BLaER1 treated with 17β-estradiol and CSF1 and Interleukin-3, amounts not matched to agents 10 nM and 100 nM (cell line): ENCODE results near the gene SH2B2.
"Not testable (repeated sequence)": the region's sequence is repeated elsewhere in the genome, so short reads cannot be mapped to it uniquely, and the experiment has no call there.

Experiments
- H3K27ac ChIP-seq, 11 experiments: shearing (Covaris generic); formaldehyde crosslinking; 2 replicates each; pipeline ENCODE4 v1.8.1; 2022
- H3K27me3 ChIP-seq, 11 experiments: shearing (Covaris generic); formaldehyde crosslinking; 2 replicates each; pipeline ENCODE4 v1.8.1; 2022
- H3K36me3 ChIP-seq, 11 experiments: shearing (Covaris generic); formaldehyde crosslinking; 2 replicates each; pipeline ENCODE4 v1.8.1; 2022
- H3K4me1 ChIP-seq, 10 experiments: shearing (Covaris generic); formaldehyde crosslinking; 2 replicates each; pipeline ENCODE4 v1.8.1; 2022
- H3K4me2 ChIP-seq, 11 experiments: shearing (Covaris generic); formaldehyde crosslinking; 2 replicates each; pipeline ENCODE4 v1.8.1; 2022
- H3K4me3 ChIP-seq, 10 experiments: shearing (Covaris generic); formaldehyde crosslinking; 2 replicates each; pipeline ENCODE4 v1.8.1; 2022
- H3K9ac ChIP-seq, 11 experiments: shearing (Covaris generic); formaldehyde crosslinking; 2 replicates each; pipeline ENCODE4 v1.8.1; 2022
- H3K9me3 ChIP-seq, 11 experiments: shearing (Covaris generic); formaldehyde crosslinking; replicated peaks in 1 of 11; 2 replicates each; pipeline ENCODE4 v1.8.1; 2022
- H4K20me1 ChIP-seq, 11 experiments: shearing (Covaris generic); formaldehyde crosslinking; 2 replicates each; pipeline ENCODE4 v1.8.1; 2022
- Cebpa-rat ChIP-seq, 11 experiments: shearing (Covaris generic); IDR thresholded peaks; 2 replicates each; pipeline ENCODE4 v1.8.1; 2022

Gene SH2B2

GRCh38 chr7:102318482-102318971 lies 31.9 kb downstream of the SH2B2 start:
- TF ChIP-seq Cebpa-rat (IDR thresholded peaks at IDR 0.05) = no peak
- peaks cover 0 to 15% (median 12%) of the 10 kb centered on the region in 11 experiments; a peak in 11 of 22 replicates for H3K27me3 ChIP-seq
- H3K36me3 ChIP-seq = peaks cover 46 to 79% (median 61%) of the 10 kb centered on the region in 11 experiments
- peak overlapping the region in 1 of 11 experiments; percentile 31; a peak in 1 of 22 replicates for H3K9ac ChIP-seq
- H3K4me1 ChIP-seq = peaks cover 14 to 62% (median 50%) of the 10 kb centered on the region in 10 experiments
- no peaks in the 10 kb centered on the region for H3K9me3 ChIP-seq
- H3K4me2 ChIP-seq = peak overlapping the region in 4 of 11 experiments; percentile 18 to 85 (median 48); a peak in 3 of 22 replicates
- peak overlapping the region in 1 of 11 experiments; percentile 25; a peak in 1 of 22 replicates for H3K27ac ChIP-seq
- no peak overlapping the region for H3K4me3 ChIP-seq
- peaks cover 0 to 67% (median 11%) of the 10 kb centered on the region in 11 experiments; a peak in 15 of 22 replicates for H4K20me1 ChIP-seq

GRCh38 chr7:102319671-102320070 lies 33.0 kb downstream of the SH2B2 start:
- no peak overlapping the region; a peak in 1 of 22 replicates for H3K9ac ChIP-seq
- no peak for TF ChIP-seq Cebpa-rat (IDR thresholded peaks at IDR 0.05)
- H4K20me1 ChIP-seq = peaks cover 0 to 60% (median 11%) of the 10 kb centered on the region in 11 experiments; a peak in 15 of 22 replicates
- H3K27ac ChIP-seq = no peak overlapping the region
- peaks cover 36 to 68% (median 49%) of the 10 kb centered on the region in 11 experiments for H3K36me3 ChIP-seq
- peaks cover 14 to 60% (median 47%) of the 10 kb centered on the region in 10 experiments for H3K4me1 ChIP-seq
- peaks cover 0 to 15% (median 12%) of the 10 kb centered on the region in 11 experiments; a peak in 11 of 22 replicates for H3K27me3 ChIP-seq
- H3K4me2 ChIP-seq = peak overlapping the region in 8 of 11 experiments; percentile 32 to 85 (median 56); a peak in 11 of 22 replicates
- H3K4me3 ChIP-seq = no peak overlapping the region
- no peaks in the 10 kb centered on the region for H3K9me3 ChIP-seq

GRCh38 chr7:102320181-102320580 lies 33.5 kb downstream of the SH2B2 start:
- no peak overlapping the region for H3K9ac ChIP-seq
- H3K9me3 ChIP-seq = no peaks in the 10 kb centered on the region
- H3K4me2 ChIP-seq = peak overlapping the region in 8 of 11 experiments; percentile 31 to 85 (median 56); a peak in 14 of 22 replicates

DNA sequence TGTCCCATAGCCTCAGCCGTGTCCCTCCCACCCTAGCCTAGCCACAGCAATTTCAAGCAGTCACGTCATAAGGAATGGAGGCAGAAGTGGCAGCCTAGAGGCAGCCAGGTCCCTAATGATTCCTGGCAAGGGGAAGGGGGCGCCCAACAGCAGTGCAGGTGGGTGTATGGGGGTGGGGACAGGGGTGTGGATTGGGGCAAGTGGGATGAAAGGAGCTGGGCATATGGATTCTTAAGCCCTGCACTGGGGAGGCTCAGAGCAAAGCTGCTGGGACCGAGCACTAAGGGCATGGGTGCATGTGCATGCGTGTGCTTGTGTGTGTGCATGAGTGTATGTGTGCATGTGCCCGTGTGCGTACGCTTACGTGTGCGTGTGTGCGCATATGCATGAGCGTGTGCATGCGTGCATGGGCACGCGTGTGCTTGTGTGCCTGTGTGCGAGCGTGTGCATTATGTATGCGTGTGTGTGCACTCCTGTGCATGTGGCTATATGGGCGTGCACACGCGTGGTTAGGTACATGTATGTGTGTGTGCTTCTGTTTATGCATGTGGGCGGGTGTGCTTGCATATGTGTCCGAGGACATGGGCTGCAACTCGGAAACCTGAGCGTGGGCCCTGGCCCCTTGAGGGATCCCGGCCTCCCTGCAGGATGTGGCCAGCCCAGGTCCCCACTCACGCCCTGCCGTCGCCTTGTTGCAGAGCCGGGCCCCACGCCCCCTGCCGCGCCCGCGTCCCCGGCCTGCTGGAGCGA lies 34.1 kb downstream of the SH2B2 start:
- peaks cover 0 to 60% (median 11%) of the 10 kb centered on the region in 11 experiments; a peak in 15 of 22 replicates for H4K20me1 ChIP-seq
- no peak for TF ChIP-seq Cebpa-rat (IDR thresholded peaks at IDR 0.05)
- peak overlapping the region in 3 of 10 experiments; percentile 16 to 26 (median 24); a peak in 2 of 20 replicates for H3K4me3 ChIP-seq
- peak overlapping the region in 1 of 11 experiments; percentile 54; a peak in 1 of 22 replicates for H3K27ac ChIP-seq
- H3K4me1 ChIP-seq = peaks cover 14 to 60% (median 47%) of the 10 kb centered on the region in 10 experiments
- peak overlapping the region in 7 of 11 experiments; percentile 25 to 61 (median 47); a peak in 8 of 22 replicates for H3K9ac ChIP-seq
- H3K36me3 ChIP-seq = peaks cover 28 to 58% (median 42%) of the 10 kb centered on the region in 11 experiments
- peak overlapping the region; percentile 62 to 88 (median 78) for H3K4me2 ChIP-seq
- no peaks in the 10 kb centered on the region for H3K9me3 ChIP-seq
- peaks cover 0 to 15% (median 12%) of the 10 kb centered on the region in 11 experiments; a peak in 11 of 22 replicates for H3K27me3 ChIP-seq

More at GRCh38 chr7:102320181-102320580, 33.5 kb downstream of the SH2B2 start:
- Histone ChIP-seq H3K4me3 (no peak overlapping the region), H3K27ac (no peak overlapping the region), H3K36me3 (peaks cover 31 to 63% (median 44%) of the 10 kb centered on the region in 11 experiments), H3K4me1 (peaks cover 14 to 60% (median 47%) of the 10 kb centered on the region in 10 experiments), H4K20me1 (peaks cover 0 to 60% (median 11%) of the 10 kb centered on the region in 11 experiments; a peak in 15 of 22 replicates), H3K27me3 (peaks cover 0 to 15% (median 12%) of the 10 kb centered on the region in 11 experiments; a peak in 11 of 22 replicates)
- no peak for TF ChIP-seq Cebpa-rat (IDR thresholded peaks at IDR 0.05)

DNA sequence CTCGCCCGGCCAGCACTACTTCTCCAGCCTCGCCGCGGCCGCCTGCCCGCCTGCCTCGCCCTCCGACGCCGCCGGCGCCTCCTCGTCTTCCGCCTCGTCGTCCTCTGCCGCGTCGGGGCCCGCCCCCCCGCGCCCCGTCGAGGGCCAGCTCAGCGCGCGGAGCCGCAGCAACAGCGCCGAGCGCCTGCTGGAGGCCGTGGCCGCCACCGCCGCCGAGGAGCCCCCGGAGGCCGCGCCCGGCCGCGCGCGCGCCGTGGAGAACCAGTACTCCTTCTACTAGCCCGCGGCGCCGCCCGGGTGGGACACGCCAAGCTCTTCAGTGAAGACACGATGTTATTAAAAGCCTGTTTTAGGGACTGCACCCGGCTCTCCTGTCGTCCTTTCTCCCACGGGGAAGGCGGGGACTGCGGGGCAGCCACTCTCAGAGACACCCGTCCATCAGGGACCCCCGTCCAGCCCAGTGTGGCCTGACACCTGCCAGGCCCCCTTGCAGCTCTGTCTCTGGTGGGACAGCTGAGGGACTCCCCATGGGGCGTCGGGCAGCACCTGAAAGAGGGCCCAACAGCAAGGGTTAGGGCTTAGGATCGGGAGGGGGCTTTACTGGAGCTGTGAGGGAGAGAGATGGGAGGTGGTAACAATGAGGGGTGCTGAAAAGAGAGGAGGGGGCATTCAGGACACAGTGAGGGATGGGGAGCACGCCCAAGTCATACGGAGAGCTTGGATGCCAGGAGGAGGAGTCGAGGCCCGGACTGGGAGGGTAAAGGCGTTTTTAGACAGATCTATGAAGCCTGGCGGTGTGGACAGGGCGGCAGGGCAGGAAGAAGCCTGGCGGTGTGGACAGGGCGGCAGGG lies 34.9 kb downstream of the SH2B2 start:
- TF ChIP-seq Cebpa-rat (IDR thresholded peaks at IDR 0.05) = no peak
- peaks cover 0 to 53% (median 11%) of the 10 kb centered on the region in 11 experiments; a peak in 15 of 22 replicates for H4K20me1 ChIP-seq
- peak overlapping the region; percentile 62 to 88 (median 78) for H3K4me2 ChIP-seq
- H3K4me1 ChIP-seq = peaks cover 14 to 61% (median 47%) of the 10 kb centered on the region in 10 experiments
- peaks cover 0 to 15% (median 12%) of the 10 kb centered on the region in 11 experiments; a peak in 11 of 22 replicates for H3K27me3 ChIP-seq
- H3K27ac ChIP-seq = peak overlapping the region in 8 of 11 experiments; percentile 24 to 58 (median 51); a peak in 14 of 22 replicates
- peaks cover 28 to 50% (median 37%) of the 10 kb centered on the region in 11 experiments for H3K36me3 ChIP-seq
- peak overlapping the region; percentile 25 to 62 (median 47); a peak in 19 of 22 replicates for H3K9ac ChIP-seq
- peak overlapping the region in 5 of 10 experiments; percentile 13 to 38 (median 24); a peak in 3 of 20 replicates for H3K4me3 ChIP-seq
- H3K9me3 ChIP-seq = no peaks in the 10 kb centered on the region

- H3K4me2 ChIP-seq = peak overlapping the region; percentile 69 to 88 (median 78); a peak in 20 of 22 replicates
- no peaks in the 10 kb centered on the region for H3K9me3 ChIP-seq
- peaks cover 24 to 44% (median 32%) of the 10 kb centered on the region in 11 experiments for H3K36me3 ChIP-seq
- peak overlapping the region in 3 of 11 experiments; percentile 37 to 54 (median 49); a peak in 2 of 22 replicates for H3K9ac ChIP-seq
- peaks cover 0 to 15% (median 12%) of the 10 kb centered on the region in 11 experiments; a peak in 11 of 22 replicates for H3K27me3 ChIP-seq
- no peak overlapping the region for H3K4me3 ChIP-seq
- H3K4me1 ChIP-seq = peaks cover 14 to 67% (median 50%) of the 10 kb centered on the region in 10 experiments
- peaks cover 0 to 46% (median 11%) of the 10 kb centered on the region in 11 experiments; a peak in 15 of 22 replicates for H4K20me1 ChIP-seq
- no peak for TF ChIP-seq Cebpa-rat (IDR thresholded peaks at IDR 0.05)
- no peak overlapping the region; a peak in 1 of 22 replicates for H3K27ac ChIP-seq
Measured at GRCh38 chr7:102322202-102322715, 35.6 kb downstream of the SH2B2 start.

GRCh38 chr7:102323914-102324195 lies 37.2 kb downstream of the SH2B2 start:
- H3K36me3 ChIP-seq = peaks cover 10 to 28% (median 16%) of the 10 kb centered on the region in 11 experiments; a peak in 20 of 22 replicates
- no peak overlapping the region for H3K4me3 ChIP-seq
- H3K4me1 ChIP-seq = peaks cover 18 to 67% (median 50%) of the 10 kb centered on the region in 10 experiments
- no peak overlapping the region for H3K4me2 ChIP-seq
- TF ChIP-seq Cebpa-rat (IDR thresholded peaks at IDR 0.05) = no peak
- no peak overlapping the region for H3K27ac ChIP-seq
- peaks cover 0 to 31% (median 11%) of the 10 kb centered on the region in 11 experiments; a peak in 15 of 22 replicates for H4K20me1 ChIP-seq
- H3K9me3 ChIP-seq = no peaks in the 10 kb centered on the region
- no peak overlapping the region for H3K9ac ChIP-seq
- peaks cover 0 to 15% (median 12%) of the 10 kb centered on the region in 11 experiments; a peak in 11 of 22 replicates for H3K27me3 ChIP-seq

DNA sequence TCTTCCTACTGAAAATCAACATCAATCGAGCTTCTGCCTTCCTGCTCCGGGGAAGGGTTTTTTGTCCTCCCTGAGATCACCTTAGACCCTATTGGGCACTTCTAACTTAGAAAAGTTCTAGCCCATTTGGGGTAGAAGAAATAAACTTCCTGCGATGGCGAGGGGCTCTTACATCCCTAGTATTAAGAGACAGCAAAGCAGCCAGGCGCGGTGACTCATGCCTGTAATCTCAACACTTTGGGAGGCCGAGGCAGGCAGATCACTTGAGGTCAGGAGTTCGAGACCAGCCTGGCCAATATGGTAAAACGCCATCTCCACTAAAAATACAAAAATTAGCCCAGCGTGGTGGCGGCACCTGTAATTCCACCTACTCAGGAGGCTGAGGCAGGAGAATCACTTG lies 38.4 kb downstream of the SH2B2 start:
- H3K4me2 ChIP-seq, H3K9me3 ChIP-seq, H3K9ac ChIP-seq, H3K27ac ChIP-seq, H3K4me3 ChIP-seq: not testable (repeated sequence)
- Histone ChIP-seq H3K27me3 (peaks cover 0 to 15% (median 12%) of the 10 kb centered on the region in 11 experiments; a peak in 11 of 22 replicates), H3K36me3 (peaks cover 0 to 15% (median 4%) of the 10 kb centered on the region in 11 experiments; a peak in 13 of 22 replicates), H3K4me1 (peaks cover 18 to 65% (median 48%) of the 10 kb centered on the region in 10 experiments), H4K20me1 (peaks cover 0 to 18% (median 5%) of the 10 kb centered on the region in 11 experiments; a peak in 13 of 22 replicates)
